ENCODE measurements around the gene PNPLA7.

DNA sequence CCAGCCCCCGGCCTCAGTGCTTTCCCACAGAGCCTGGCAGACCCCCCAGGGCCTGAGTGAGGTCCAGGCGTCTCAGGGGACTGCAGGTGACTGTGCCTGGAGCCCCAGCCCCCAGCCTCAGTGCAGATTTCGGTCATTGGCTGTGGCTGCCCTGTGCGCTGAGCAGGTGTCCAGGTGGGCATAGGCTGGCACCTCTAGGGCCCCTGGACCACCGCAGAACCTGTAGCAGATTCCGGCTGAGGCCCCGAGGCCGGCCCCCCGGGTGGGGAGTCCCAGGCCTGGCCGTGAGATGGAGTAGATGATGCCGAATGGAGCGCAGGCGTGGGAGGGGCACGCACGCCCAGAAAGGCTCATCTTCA, 139.3 kb downstream of the PNPLA7 start:
- TF ChIP-seq POLR2A (IDR thresholded peaks at IDR 0.05; ENCODE audit: borderline replicate concordance, extremely low read depth, insufficient read depth, insufficient read length) (no peak), POLR2AphosphoS5 (IDR thresholded peaks at IDR 0.05; ENCODE audit: low read depth, low read length) (no peak), ZFX (IDR thresholded peaks at IDR 0.05) (no peak), EGR1 (IDR thresholded peaks at IDR 0.05; ENCODE audit: low read depth) (no peak), JUND (IDR thresholded peaks at IDR 0.05) (no peak), EZH2 (IDR thresholded peaks at IDR 0.05) (no peak), YY1 (IDR thresholded peaks at IDR 0.05; ENCODE audit: extremely low read depth, insufficient replicate concordance, low read depth, low read length) (no peak), RAD21 (IDR thresholded peaks at IDR 0.05; ENCODE audit: low read depth) (no peak)
- TF ChIP-seq, protein P1, sequence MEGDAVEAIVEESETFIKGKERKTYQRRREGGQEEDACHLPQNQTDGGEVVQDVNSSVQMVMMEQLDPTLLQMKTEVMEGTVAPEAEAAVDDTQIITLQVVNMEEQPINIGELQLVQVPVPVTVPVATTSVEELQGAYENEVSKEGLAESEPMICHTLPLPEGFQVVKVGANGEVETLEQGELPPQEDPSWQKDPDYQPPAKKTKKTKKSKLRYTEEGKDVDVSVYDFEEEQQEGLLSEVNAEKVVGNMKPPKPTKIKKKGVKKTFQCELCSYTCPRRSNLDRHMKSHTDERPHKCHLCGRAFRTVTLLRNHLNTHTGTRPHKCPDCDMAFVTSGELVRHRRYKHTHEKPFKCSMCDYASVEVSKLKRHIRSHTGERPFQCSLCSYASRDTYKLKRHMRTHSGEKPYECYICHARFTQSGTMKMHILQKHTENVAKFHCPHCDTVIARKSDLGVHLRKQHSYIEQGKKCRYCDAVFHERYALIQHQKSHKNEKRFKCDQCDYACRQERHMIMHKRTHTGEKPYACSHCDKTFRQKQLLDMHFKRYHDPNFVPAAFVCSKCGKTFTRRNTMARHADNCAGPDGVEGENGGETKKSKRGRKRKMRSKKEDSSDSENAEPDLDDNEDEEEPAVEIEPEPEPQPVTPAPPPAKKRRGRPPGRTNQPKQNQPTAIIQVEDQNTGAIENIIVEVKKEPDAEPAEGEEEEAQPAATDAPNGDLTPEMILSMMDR (IDR thresholded peaks at IDR 0.05 in 2 of 3, conservative IDR thresholded peaks at IDR 0.05 in 1 of 3; ENCODE audit: borderline replicate concordance in 1 of 3, insufficient read depth in 1 of 3, low read depth in 2 of 3, low read length in 2 of 3), result no peak
- TF ChIP-seq, protein P2, sequence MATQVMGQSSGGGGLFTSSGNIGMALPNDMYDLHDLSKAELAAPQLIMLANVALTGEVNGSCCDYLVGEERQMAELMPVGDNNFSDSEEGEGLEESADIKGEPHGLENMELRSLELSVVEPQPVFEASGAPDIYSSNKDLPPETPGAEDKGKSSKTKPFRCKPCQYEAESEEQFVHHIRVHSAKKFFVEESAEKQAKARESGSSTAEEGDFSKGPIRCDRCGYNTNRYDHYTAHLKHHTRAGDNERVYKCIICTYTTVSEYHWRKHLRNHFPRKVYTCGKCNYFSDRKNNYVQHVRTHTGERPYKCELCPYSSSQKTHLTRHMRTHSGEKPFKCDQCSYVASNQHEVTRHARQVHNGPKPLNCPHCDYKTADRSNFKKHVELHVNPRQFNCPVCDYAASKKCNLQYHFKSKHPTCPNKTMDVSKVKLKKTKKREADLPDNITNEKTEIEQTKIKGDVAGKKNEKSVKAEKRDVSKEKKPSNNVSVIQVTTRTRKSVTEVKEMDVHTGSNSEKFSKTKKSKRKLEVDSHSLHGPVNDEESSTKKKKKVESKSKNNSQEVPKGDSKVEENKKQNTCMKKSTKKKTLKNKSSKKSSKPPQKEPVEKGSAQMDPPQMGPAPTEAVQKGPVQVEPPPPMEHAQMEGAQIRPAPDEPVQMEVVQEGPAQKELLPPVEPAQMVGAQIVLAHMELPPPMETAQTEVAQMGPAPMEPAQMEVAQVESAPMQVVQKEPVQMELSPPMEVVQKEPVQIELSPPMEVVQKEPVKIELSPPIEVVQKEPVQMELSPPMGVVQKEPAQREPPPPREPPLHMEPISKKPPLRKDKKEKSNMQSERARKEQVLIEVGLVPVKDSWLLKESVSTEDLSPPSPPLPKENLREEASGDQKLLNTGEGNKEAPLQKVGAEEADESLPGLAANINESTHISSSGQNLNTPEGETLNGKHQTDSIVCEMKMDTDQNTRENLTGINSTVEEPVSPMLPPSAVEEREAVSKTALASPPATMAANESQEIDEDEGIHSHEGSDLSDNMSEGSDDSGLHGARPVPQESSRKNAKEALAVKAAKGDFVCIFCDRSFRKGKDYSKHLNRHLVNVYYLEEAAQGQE (IDR thresholded peaks at IDR 0.05; ENCODE audit: low read depth), result no peak
- TF ChIP-seq, protein P3, sequence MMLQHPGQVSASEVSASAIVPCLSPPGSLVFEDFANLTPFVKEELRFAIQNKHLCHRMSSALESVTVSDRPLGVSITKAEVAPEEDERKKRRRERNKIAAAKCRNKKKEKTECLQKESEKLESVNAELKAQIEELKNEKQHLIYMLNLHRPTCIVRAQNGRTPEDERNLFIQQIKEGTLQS (IDR thresholded peaks at IDR 0.05), result no peak
